HepG2 (cell line): Measurements from ENCODE around the gene CUEDC2. TPM values are rescaled to one million over a fixed set of nuclear protein-coding genes. Genes with fewer than 3 reads are reported as not detected.

Source experiments
- ATAC-seq: fragments of 200-7000 bp; cut with Tn5 transposase; 3 replicates; pipeline ENCODE4 v1.9.1; 2020; ENCODE audit warnings: mild to moderate bottlenecking, moderate library complexity
- BruUV-seq: library from RNA; stranded (reverse); fragments of 400-500 nt; replicated peaks from 2 replicates; lab custom pipeline; 2021; lab: Mats Ljungman, UMichigan
- CTCF ChIA-PET: fragments of 300-600 bp; formaldehyde crosslinking; extraction: SDS; loops from one replicate; lab custom pipeline; 2021; ENCODE audit warnings: low total read pairs, inconsistent platforms, low intra/inter-chr PET ratio; lab: Yijun Ruan, JAX
- POLR2A ChIA-PET: fragments of 350-600 bp; sonication (Branson Sonifier 250); formaldehyde crosslinking; loops from one replicate; lab custom pipeline; 2020; ENCODE audit warnings: antibody characterized with exemption, inconsistent platforms; lab: Yijun Ruan, JAX
- DNase-seq: peaks from one replicate; pipeline ENCODE4 v3.0.0-alpha.2; 2015; ENCODE audit warnings: low spot score
- FAIRE-seq: peaks from 3 replicates; lab custom pipeline; 2011; peaks lifted over from hg19 to GRCh38; lab: Jason Lieb, UNC
- H2AFZ ChIP-seq: one replicate; pipeline ENCODE4 v1.6.1; 2011; ENCODE audit warnings: low read length, inconsistent platforms
- H3K27ac ChIP-seq: fragments of 300-600 bp; 3 replicates; pipeline ENCODE4 v1.8.0; 2011; ENCODE audit warnings: mixed run types, mild to moderate bottlenecking, mixed read lengths, low read length, inconsistent platforms; ENCODE audit not compliant: insufficient read depth; ENCODE audit errors: extremely low read length
- H3K27me3 ChIP-seq, 2 experiments: fragments of 200-600 bp in 1 of 2; 2 replicates in 1 of 2; 3 replicates in 1 of 2; pipeline versions ENCODE4 v1.6.0 to v1.8.0; 2011; ENCODE audit warnings: low read length in 2 of 2, mild to moderate bottlenecking in 2 of 2, moderate library complexity in 2 of 2, inconsistent platforms in 1 of 2; ENCODE audit not compliant: insufficient read depth in 2 of 2, control insufficient read depth in 1 of 2
- H3K36me3 ChIP-seq, 2 experiments: fragments of 200-600 bp in 1 of 2; replicated peaks in 1 of 2; 2 replicates in 1 of 2; 3 replicates in 1 of 2; pipeline versions ENCODE4 v1.5.1 to v1.8.0; 2011; ENCODE audit warnings: low read length in 2 of 2, inconsistent platforms in 1 of 2; ENCODE audit not compliant: insufficient read depth in 2 of 2, control insufficient read depth in 1 of 2
- H3K4me1 ChIP-seq: 2 replicates; pipeline ENCODE4 v1.5.1; 2012; ENCODE audit warnings: low read length, inconsistent platforms; ENCODE audit not compliant: insufficient read depth
- H3K4me2 ChIP-seq: 2 replicates; pipeline ENCODE4 v1.6.0; 2011; ENCODE audit warnings: low read depth, low read length, inconsistent platforms
- H3K4me3 ChIP-seq, 3 experiments: fragments of 200-600 bp in 1 of 3; sonication (generic), shearing (Covaris generic) in 1 of 3; replicated peaks in 1 of 3; 2 replicates each; pipeline ENCODE4 v1.5.1; 2011 to 2016; ENCODE audit warnings: low read length in 3 of 3, inconsistent platforms in 2 of 3, low read depth in 2 of 3, mild to moderate bottlenecking in 2 of 3, control low read depth in 1 of 3, mixed read lengths in 1 of 3; ENCODE audit not compliant: insufficient read depth in 1 of 3
- H3K79me2 ChIP-seq: one replicate; pipeline ENCODE4 v1.6.1; 2011; ENCODE audit warnings: low read length, inconsistent platforms; ENCODE audit not compliant: insufficient read depth
- H3K9ac ChIP-seq: 2 replicates; pipeline ENCODE4 v1.6.0; 2011; ENCODE audit warnings: mild to moderate bottlenecking, low read depth, low read length, inconsistent platforms; ENCODE audit not compliant: insufficient read depth
- H3K9me3 ChIP-seq: 2 replicates; pipeline ENCODE4 v1.5.1; 2012; ENCODE audit warnings: mild to moderate bottlenecking, low read length
- H4K20me1 ChIP-seq: 2 replicates; pipeline ENCODE4 v1.6.0; 2011; ENCODE audit warnings: inconsistent platforms, mild to moderate bottlenecking, low read length, moderate library complexity; ENCODE audit not compliant: insufficient read depth
- CBFB ChIP-seq: sonication (generic); formaldehyde crosslinking; IDR thresholded peaks from 2 replicates; pipeline ENCODE4 v1.4.0; 2020; ENCODE audit warnings: missing genetic modification reagents
- CREM ChIP-seq, 2 experiments: sonication (generic) in 1 of 2; formaldehyde crosslinking in 1 of 2; IDR thresholded peaks; 2 replicates each; pipeline versions ENCODE4 v1.4.0 to v1.6.1; 2016 to 2020; ENCODE audit warnings: antibody characterized with exemption in 1 of 2, mild to moderate bottlenecking in 1 of 2, missing genetic modification reagents in 1 of 2
- DBP ChIP-seq: sonication (generic); formaldehyde crosslinking; IDR thresholded peaks from 2 replicates; pipeline ENCODE4 v1.4.0; 2020; ENCODE audit warnings: missing genetic modification reagents; ENCODE audit errors: not compliant biosample characterization
- DPF2 ChIP-seq: sonication (generic); formaldehyde crosslinking; IDR thresholded peaks from 2 replicates; pipeline ENCODE4 v1.4.0; 2020; ENCODE audit warnings: mild to moderate bottlenecking, low read depth, missing genetic modification reagents, borderline replicate concordance
- IRX3 ChIP-seq: sonication (generic); formaldehyde crosslinking; IDR thresholded peaks from 2 replicates; pipeline ENCODE4 v1.8.1; 2023; ENCODE audit warnings: mild to moderate bottlenecking, low read depth, missing genetic modification reagents, borderline replicate concordance
- SUZ12 ChIP-seq: fragments of 150-350 bp; IDR thresholded peaks from 2 replicates; pipeline ENCODE4 v1.6.1; 2014; ENCODE audit warnings: low read depth, low read length
- TBL1XR1 ChIP-seq: fragments of 150-350 bp; IDR thresholded peaks from 2 replicates; pipeline ENCODE4 v1.6.1; 2014; ENCODE audit warnings: borderline replicate concordance, low read length; ENCODE audit not compliant: partially characterized antibody
- TOE1 ChIP-seq: sonication (generic); formaldehyde crosslinking; IDR thresholded peaks from 2 replicates; pipeline ENCODE4 v1.4.0; 2020; ENCODE audit warnings: mild to moderate bottlenecking, missing genetic modification reagents
- U2AF2 ChIP-seq: fragments of 200-400 bp; formaldehyde crosslinking; IDR thresholded peaks from 2 replicates; pipeline ENCODE4 v1.6.1; 2017; ENCODE audit warnings: low read depth, mild to moderate bottlenecking, low read length
- ZBTB20 ChIP-seq: sonication (generic); formaldehyde crosslinking; IDR thresholded peaks from 2 replicates; pipeline ENCODE4 v1.8.1; 2023; ENCODE audit warnings: missing genetic modification reagents, low read depth, mild to moderate bottlenecking, borderline replicate concordance
- ZBTB43 ChIP-seq: sonication (generic); formaldehyde crosslinking; conservative IDR thresholded peaks from 2 replicates; pipeline ENCODE4 v1.4.0; 2020; ENCODE audit warnings: missing genetic modification reagents
- ZFYVE20 ChIP-seq: sonication (generic); formaldehyde crosslinking; IDR thresholded peaks from 2 replicates; pipeline ENCODE4 v1.8.0; 2023; ENCODE audit warnings: low read depth, mild to moderate bottlenecking, moderate library complexity, missing genetic modification reagents, borderline replicate concordance
- ZNF496 ChIP-seq: sonication (generic); formaldehyde crosslinking; IDR thresholded peaks from 2 replicates; pipeline ENCODE4 v1.8.1; 2023; ENCODE audit warnings: mild to moderate bottlenecking, moderate library complexity, missing genetic modification reagents; ENCODE audit not compliant: insufficient replicate concordance
- ZNF644 ChIP-seq: IDR thresholded peaks from 2 replicates; pipeline ENCODE4 v1.6.1; 2016; ENCODE audit warnings: low read depth
- WGBS: methylation state at CpG from one replicate; pipeline ENCODE4 v1.1.6; 2017; ENCODE audit warnings: low lambda C conversion rate; 5-methylcytosine and 5-hydroxymethylcytosine counted together
- in situ Hi-C: cut with HindIII; loops from 2 replicates; pipeline ENCODE4 v1.10.0; 2017; ENCODE audit warnings: low pct_unique_long_range_greater_than_20kb; ENCODE audit not compliant: extremely low pct_ligation_motif_present
- intact Hi-C: fragments of 100-400 bp; cut with micrococcal nuclease; formaldehyde crosslinking; loops from one replicate; pipeline ENCODE4 v1.10.0; 2022; ENCODE audit not compliant: unreplicated experiment
- polyA plus RNA-seq, 8 experiments: library from polyadenylated mRNA; depleted of rRNA in 3 of 8; stranded (reverse) in 7 of 8; unstranded in 1 of 8; fragments of >200 nt; fragmentation: Illumina TruSeq in 4 of 8; extraction: Trizol in 4 of 8; gene quantifications; 2 replicates each; pipeline versions ENCODE4 v1.2.1 to v1.2.3, GENCODE V29; 2011 to 2016; ENCODE audit warnings: low read depth in 4 of 8, missing spikeins in 1 of 8, mixed read lengths in 1 of 8; ENCODE audit not compliant: insufficient read depth in 1 of 8
- total RNA-seq, 5 experiments: library from RNA; depleted of rRNA; stranded (reverse); fragments of >200 nt; fragmentation: Illumina TruSeq; extraction: Trizol; gene quantifications; 2 replicates each; pipeline ENCODE4 v1.2.3, GENCODE V29; 2016; ENCODE audit warnings: low read depth in 1 of 5
- TF ChIP-seq, protein P1 (sequence below): sonication (generic); formaldehyde crosslinking; IDR thresholded peaks from 2 replicates; pipeline ENCODE4 v1.4.0; 2020; ENCODE audit warnings: missing genetic modification reagents
- TF ChIP-seq, protein P2 (sequence below): IDR thresholded peaks from 2 replicates; pipeline ENCODE4 v1.6.1; 2016

Gene CUEDC2
- total and polyA plus RNA-seq, 2 of the 13 experiments (the other 11 are each of a cell fraction or from before 2014, with no cell fraction given), result 13.1 to 18.4 TPM

- Histone ChIP-seq H3K27me3 (no peaks in the 10 kb centered on the region), H3K4me2 (peak overlapping the region; percentile 96), H3K79me2 (no peaks in the 10 kb centered on the region), H3K27ac (no peak overlapping the region), H3K4me3 (peak overlapping the region; percentile 45 to 74 (median 64)), H3K9me3 (no peaks in the 10 kb centered on the region), H2AFZ (peak overlapping the region; percentile 85), H3K4me1 (peaks cover 58% of the 10 kb centered on the region), H3K36me3 (no peaks in the 10 kb centered on the region), H3K9ac (peak overlapping the region; percentile 41), H4K20me1 (no peaks in the 10 kb centered on the region)
- CTCF ChIA-PET, result no interaction called here
- peak; percentile 81 for ATAC-seq
- BruUV-seq, result no TSS peak
- intact Hi-C loops (loop anchor here (2.0 kb wide), 2 partner anchors 41 to 67 kb away; partner anchors contain the start of gene FBXL15), in situ Hi-C loops (loop anchor here (5.0 kb wide), 1 partner anchor 39 kb away; the partner anchor contains the start of gene FBXL15)
- peak; percentile 77 for DNase-seq
- peak; percentile 32 for FAIRE-seq
- 2% methylated on average over 16 of the region's 54 CpGs for WGBS
- POLR2A ChIA-PET, result interaction anchor here (0.7 to 4.6 kb wide), 8 partner anchors 10 to 62 kb away, joined by 3 to 73 read pairs (median 8); partner anchors contain the start of genes ACTR1A, C10orf95, CUEDC2 and FBXL15
- TF ChIP-seq DBP (CRISPR knock-in tag), result no peak
- no peak for TF ChIP-seq SUZ12
- TF ChIP-seq ZNF496 (CRISPR knock-in tag), result no peak
- peak; percentile 50; the same call in 1 of the 2 replicates for TF ChIP-seq CREM (IDR thresholded peaks at IDR 0.05)
- TF ChIP-seq CREM (CRISPR knock-in tag; IDR thresholded peaks at IDR 0.05), result no peak
- no peak for TF ChIP-seq ZBTB20
- 0 out of 2 replicates have a peak, but pooled peaks have one; percentile 37 for TF ChIP-seq IRX3
- TF ChIP-seq CBFB (CRISPR knock-in tag), result 0 out of 2 replicates have a peak, but pooled peaks have one; percentile 20
- no peak for TF ChIP-seq ZBTB43 (CRISPR knock-in tag)
- TF ChIP-seq DPF2, result no peak
- TF ChIP-seq, protein P1, sequence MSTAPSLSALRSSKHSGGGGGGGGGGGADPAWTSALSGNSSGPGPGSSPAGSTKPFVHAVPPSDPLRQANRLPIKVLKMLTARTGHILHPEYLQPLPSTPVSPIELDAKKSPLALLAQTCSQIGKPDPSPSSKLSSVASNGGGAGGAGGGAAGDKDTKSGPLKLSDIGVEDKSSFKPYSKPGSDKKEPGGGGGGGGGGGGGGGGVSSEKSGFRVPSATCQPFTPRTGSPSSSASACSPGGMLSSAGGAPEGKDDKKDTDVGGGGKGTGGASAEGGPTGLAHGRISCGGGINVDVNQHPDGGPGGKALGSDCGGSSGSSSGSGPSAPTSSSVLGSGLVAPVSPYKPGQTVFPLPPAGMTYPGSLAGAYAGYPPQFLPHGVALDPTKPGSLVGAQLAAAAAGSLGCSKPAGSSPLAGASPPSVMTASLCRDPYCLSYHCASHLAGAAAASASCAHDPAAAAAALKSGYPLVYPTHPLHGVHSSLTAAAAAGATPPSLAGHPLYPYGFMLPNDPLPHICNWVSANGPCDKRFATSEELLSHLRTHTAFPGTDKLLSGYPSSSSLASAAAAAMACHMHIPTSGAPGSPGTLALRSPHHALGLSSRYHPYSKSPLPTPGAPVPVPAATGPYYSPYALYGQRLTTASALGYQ (CRISPR knock-in tag), result no peak
- TF ChIP-seq, protein P2, sequence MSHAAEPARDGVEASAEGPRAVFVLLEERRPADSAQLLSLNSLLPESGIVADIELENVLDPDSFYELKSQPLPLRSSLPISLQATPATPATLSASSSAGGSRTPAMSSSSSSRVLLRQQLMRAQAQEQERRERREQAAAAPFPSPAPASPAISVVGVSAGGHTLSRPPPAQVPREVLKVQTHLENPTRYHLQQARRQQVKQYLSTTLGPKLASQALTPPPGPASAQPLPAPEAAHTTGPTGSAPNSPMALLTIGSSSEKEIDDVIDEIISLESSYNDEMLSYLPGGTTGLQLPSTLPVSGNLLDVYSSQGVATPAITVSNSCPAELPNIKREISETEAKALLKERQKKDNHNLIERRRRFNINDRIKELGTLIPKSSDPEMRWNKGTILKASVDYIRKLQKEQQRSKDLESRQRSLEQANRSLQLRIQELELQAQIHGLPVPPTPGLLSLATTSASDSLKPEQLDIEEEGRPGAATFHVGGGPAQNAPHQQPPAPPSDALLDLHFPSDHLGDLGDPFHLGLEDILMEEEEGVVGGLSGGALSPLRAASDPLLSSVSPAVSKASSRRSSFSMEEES (CRISPR knock-in tag), result peak; percentile 72; the same call in 1 of the 2 replicates
- no peak for TF ChIP-seq ZNF644 (CRISPR knock-in tag)
- TF ChIP-seq TOE1 (CRISPR knock-in tag), result no peak
- no peak for TF ChIP-seq ZFYVE20 (CRISPR knock-in tag)
- TF ChIP-seq U2AF2, result no peak
- no peak for TF ChIP-seq TBL1XR1
These were observed 29.0 kb upstream of the CUEDC2 start for GRCh38 chr10:102461187-102462054.
